HEK293 (cell line): Measurements from ENCODE around the gene SMIM5.

Experiments used
- CTCF ChIA-PET: fragments of 350-600 bp; formaldehyde crosslinking; extraction: SDS; loops from one replicate; lab custom pipeline; 2021; ENCODE audit warnings: antibody characterized with exemption; lab: Yijun Ruan, JAX
- POLR2A ChIA-PET: fragments of 300-600 bp; formaldehyde crosslinking; extraction: SDS; loops from one replicate; lab custom pipeline; 2020; ENCODE audit warnings: antibody characterized with exemption, inconsistent platforms; lab: Yijun Ruan, JAX
- H3K27ac ChIP-seq: fragments of 200-500 bp; sonication (Bioruptor generic); 2 replicates; pipeline ENCODE4 v1.5.1; 2014; ENCODE audit warnings: low read depth, low read length, control low read depth, inconsistent platforms; ENCODE audit errors: extremely low read depth
- H3K36me3 ChIP-seq, 2 experiments: fragments of 200-500 bp in 1 of 2; sonication (Bioruptor generic) in 1 of 2; 1 replicate in 1 of 2; 2 replicates in 1 of 2; pipeline ENCODE4 v1.5.1; 2014 to 2017; ENCODE audit warnings: inconsistent platforms in 2 of 2, low read length in 2 of 2; ENCODE audit not compliant: control insufficient read depth in 2 of 2, insufficient read depth in 1 of 2
- H3K4me1 ChIP-seq: fragments of 200-500 bp; sonication (Bioruptor generic); 2 replicates; pipeline ENCODE4 v1.5.1; 2014; ENCODE audit warnings: mild to moderate bottlenecking, low read length, inconsistent platforms; ENCODE audit not compliant: control insufficient read depth, insufficient read depth
- H3K4me3 ChIP-seq: 2 replicates; pipeline ENCODE4 v1.5.1; 2011; ENCODE audit warnings: low read depth, mild to moderate bottlenecking, control low read depth, low read length, moderate library complexity
- H3K9me3 ChIP-seq: fragments of 200-500 bp; sonication (Bioruptor generic); 2 replicates; pipeline ENCODE4 v1.5.1; 2014; ENCODE audit warnings: low read depth, low read length, inconsistent platforms; ENCODE audit not compliant: control insufficient read depth, insufficient read depth
- GLIS1 ChIP-seq: fragments of 450-650 bp; formaldehyde crosslinking; IDR thresholded peaks from 2 replicates; pipeline ENCODE4 v1.5.1; 2016; ENCODE audit warnings: missing biosample characterization, missing genetic modification characterization
- GLIS2 ChIP-seq: fragments of 450-650 bp; formaldehyde crosslinking; IDR thresholded peaks from 2 replicates; pipeline ENCODE4 v1.5.1; 2016; ENCODE audit warnings: missing biosample characterization, missing genetic modification characterization
- KLF17 ChIP-seq: fragments of 450-650 bp; formaldehyde crosslinking; IDR thresholded peaks from 2 replicates; pipeline ENCODE4 v1.5.1; 2016; ENCODE audit warnings: missing biosample characterization, missing genetic modification characterization
- SCRT1 ChIP-seq: fragments of 450-650 bp; formaldehyde crosslinking; IDR thresholded peaks from 2 replicates; pipeline ENCODE4 v1.5.1; 2016; ENCODE audit warnings: missing biosample characterization, missing genetic modification characterization, borderline replicate concordance
- SCRT2 ChIP-seq: fragments of 450-650 bp; formaldehyde crosslinking; IDR thresholded peaks from 2 replicates; pipeline ENCODE4 v1.5.1; 2016; ENCODE audit warnings: missing biosample characterization, missing genetic modification characterization
- ZBTB6 ChIP-seq: fragments of 450-650 bp; formaldehyde crosslinking; IDR thresholded peaks from 2 replicates; pipeline ENCODE4 v1.5.1; 2017; ENCODE audit warnings: missing biosample characterization, missing genetic modification characterization
- ZNF211 ChIP-seq: fragments of 450-650 bp; formaldehyde crosslinking; IDR thresholded peaks from 2 replicates; pipeline ENCODE4 v1.5.1; 2016; ENCODE audit warnings: low read depth, missing biosample characterization, missing genetic modification characterization
- ZNF518A ChIP-seq: fragments of 450-650 bp; formaldehyde crosslinking; conservative IDR thresholded peaks from 2 replicates; pipeline ENCODE4 v1.5.1; 2016; ENCODE audit warnings: low read depth, missing biosample characterization, missing genetic modification characterization
- ZNF549 ChIP-seq: fragments of 450-650 bp; IDR thresholded peaks from 2 replicates; pipeline ENCODE4 v1.5.1; 2018; ENCODE audit warnings: missing biosample characterization, missing genetic modification characterization, mild to moderate bottlenecking, inconsistent platforms, moderate library complexity

The SMIM5 gene

DNA sequence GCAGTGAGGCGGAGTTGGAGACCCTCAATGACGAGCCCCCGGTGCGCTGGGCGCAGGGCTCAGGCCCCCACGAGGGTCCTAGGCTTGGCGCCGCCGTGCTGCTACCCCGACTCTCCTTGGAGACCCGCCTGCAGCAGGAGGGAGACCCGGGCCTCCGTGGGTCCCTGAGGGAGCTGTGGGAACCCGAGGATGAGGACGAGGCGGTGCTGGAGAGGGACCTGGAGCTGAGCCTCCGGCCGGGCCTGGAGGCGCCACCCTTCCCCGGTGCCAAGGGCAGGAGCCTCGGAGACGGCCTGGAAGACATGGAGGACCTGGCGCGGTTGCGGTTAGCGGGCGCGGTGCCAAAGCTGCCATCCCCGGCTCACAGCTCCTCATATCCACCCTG lies 43.3 kb upstream of the SMIM5 start:
- H3K9me3 ChIP-seq, result no peaks in the 10 kb centered on the region
- H3K36me3 ChIP-seq, result no peaks in the 10 kb centered on the region
- H3K4me1 ChIP-seq, result peaks cover 2% of the 10 kb centered on the region; the same call in 1 of the 2 replicates
- no peak overlapping the region for H3K4me3 ChIP-seq
- ChIA-PET POLR2A (interaction anchor here (0.7 to 2.5 kb wide), 5 partner anchors 10 to 134 kb away, joined by 3 to 9 read pairs (median 3); partner anchors contain the start of gene TMEM94), CTCF (interaction anchor here (0.7 to 5.1 kb wide), 9 partner anchors 11 to 176 kb away, joined by 3 to 58 read pairs (median 4); partner anchors contain the start of gene SMIM5)
- no peak for TF ChIP-seq GLIS1
- peak; percentile 81 for TF ChIP-seq ZBTB6
- no peak for TF ChIP-seq KLF17
- no peak overlapping the region for H3K27ac ChIP-seq

- CTCF ChIA-PET, result interaction anchor here (0.7 to 5.1 kb wide), 10 partner anchors 11 to 175 kb away, joined by 3 to 58 read pairs (median 4); partner anchors contain the start of gene SMIM5
- no peak overlapping the region for H3K4me3 ChIP-seq
- H3K9me3 ChIP-seq, result no peaks in the 10 kb centered on the region
- POLR2A ChIA-PET, result interaction anchor here (0.7 to 2.5 kb wide), 6 partner anchors 10 to 134 kb away, joined by 3 to 9 read pairs (median 3); partner anchors contain the start of gene TMEM94
- peaks cover 2% of the 10 kb centered on the region; the same call in 1 of the 2 replicates for H3K4me1 ChIP-seq
- H3K36me3 ChIP-seq, result no peaks in the 10 kb centered on the region
- no peak overlapping the region for H3K27ac ChIP-seq
- TF ChIP-seq ZNF211 (no peak), ZNF518A (tag by site-specific recombination) (no peak), SCRT2 (tag by site-specific recombination) (peak; percentile 84), SCRT1 (tag by site-specific recombination) (peak; percentile 53; the same call in 1 of the 2 replicates)
Measured at GRCh38 chr17:75590314-75590761, 42.9 kb upstream of the SMIM5 start.

GRCh38 chr17:75590849-75591721 lies 42.1 kb upstream of the SMIM5 start:
- Histone ChIP-seq H3K9me3 (no peaks in the 10 kb centered on the region), H3K27ac (no peak overlapping the region), H3K4me3 (no peak overlapping the region), H3K4me1 (peaks cover 2% of the 10 kb centered on the region; the same call in 1 of the 2 replicates), H3K36me3 (no peaks in the 10 kb centered on the region)
- POLR2A ChIA-PET, result interaction anchor here (1.0 to 2.5 kb wide), 4 partner anchors 9 to 67 kb away, joined by 3 to 9 read pairs (median 4); no protein-coding TSS in a partner anchor
- CTCF ChIA-PET, result interaction anchor here (0.6 to 5.1 kb wide), 9 partner anchors 10 to 296 kb away, joined by 3 to 58 read pairs (median 4); partner anchors contain the start of gene SMIM5
- TF ChIP-seq GLIS2 (peak; percentile 56), GLIS1 (peak; percentile 42), ZNF549 (tag by site-specific recombination) (no peak)
